HepG2 (cell line): Measurements from ENCODE around the gene AKT2. TPM values are rescaled to one million over a fixed set of nuclear protein-coding genes. Genes with fewer than 3 reads are reported as not detected.

Experiments used
- DZIP1 ChIP-seq: sonication (generic); formaldehyde crosslinking; IDR thresholded peaks from 2 replicates; pipeline ENCODE4 v1.5.0; 2020; ENCODE audit warnings: mild to moderate bottlenecking, missing genetic modification reagents
- EED ChIP-seq: sonication (generic); formaldehyde crosslinking; IDR thresholded peaks from 2 replicates; pipeline ENCODE4 v1.5.0; 2020; ENCODE audit warnings: mild to moderate bottlenecking, missing genetic modification reagents
- FOXO1 ChIP-seq: sonication (generic); formaldehyde crosslinking; IDR thresholded peaks from 2 replicates; pipeline ENCODE4 v1.4.0; 2020; ENCODE audit warnings: missing genetic modification reagents
- FOXP4 ChIP-seq: sonication (generic); formaldehyde crosslinking; IDR thresholded peaks from 2 replicates; pipeline ENCODE4 v1.4.0; 2020; ENCODE audit warnings: missing genetic modification reagents
- KMT2B ChIP-seq: IDR thresholded peaks from 2 replicates; pipeline ENCODE4 v1.6.1; 2016; ENCODE audit warnings: missing genetic modification reagents, missing compliant biosample characterization
- MATR3 ChIP-seq: sonication (generic); formaldehyde crosslinking; IDR thresholded peaks from 2 replicates; pipeline ENCODE4 v1.4.0; 2020; ENCODE audit warnings: missing genetic modification reagents
- PTBP1 ChIP-seq: fragments of 200-400 bp; formaldehyde crosslinking; IDR thresholded peaks from 2 replicates; pipeline ENCODE4 v1.6.1; 2018; ENCODE audit warnings: low read length, low read depth; ENCODE audit not compliant: poor library complexity, severe bottlenecking
- RBAK ChIP-seq: sonication (generic); formaldehyde crosslinking; IDR thresholded peaks from 2 replicates; pipeline ENCODE4 v1.5.1; 2020; ENCODE audit warnings: mild to moderate bottlenecking, missing genetic modification reagents
- SMARCE1 ChIP-seq: fragments of 450-650 bp; IDR thresholded peaks from 2 replicates; pipeline ENCODE4 v1.6.1; 2017; ENCODE audit warnings: borderline replicate concordance
- STAT5B ChIP-seq: sonication (generic); formaldehyde crosslinking; IDR thresholded peaks from 2 replicates; pipeline ENCODE4 v1.4.0; 2020; ENCODE audit warnings: missing genetic modification reagents
- TRIM22 ChIP-seq: fragments of 450-650 bp; IDR thresholded peaks from 2 replicates; pipeline ENCODE4 v1.6.1; 2017
- UBTF ChIP-seq: sonication (generic); formaldehyde crosslinking; IDR thresholded peaks from 2 replicates; pipeline ENCODE4 v1.4.0; 2020; ENCODE audit warnings: mild to moderate bottlenecking, missing genetic modification reagents
- ZNF3 ChIP-seq: IDR thresholded peaks from 2 replicates; pipeline ENCODE4 v1.7.0; 2017; ENCODE audit warnings: inconsistent platforms
- ZNF446 ChIP-seq: sonication (generic); formaldehyde crosslinking; IDR thresholded peaks from 2 replicates; pipeline ENCODE4 v1.5.0; 2020; ENCODE audit warnings: mild to moderate bottlenecking, missing genetic modification reagents
- ZNF616 ChIP-seq: sonication (generic); formaldehyde crosslinking; IDR thresholded peaks from 2 replicates; pipeline ENCODE4 v1.5.0; 2020; ENCODE audit warnings: low read depth, mild to moderate bottlenecking, missing genetic modification reagents
- polyA plus RNA-seq, 8 experiments: library from polyadenylated mRNA; depleted of rRNA in 3 of 8; stranded (reverse) in 7 of 8; unstranded in 1 of 8; fragments of >200 nt; fragmentation: Illumina TruSeq in 4 of 8; extraction: Trizol in 4 of 8; gene quantifications; 2 replicates each; pipeline versions ENCODE4 v1.2.1 to v1.2.3, GENCODE V29; 2011 to 2016; ENCODE audit warnings: low read depth in 4 of 8, missing spikeins in 1 of 8, mixed read lengths in 1 of 8; ENCODE audit not compliant: insufficient read depth in 1 of 8
- total RNA-seq, 5 experiments: library from RNA; depleted of rRNA; stranded (reverse); fragments of >200 nt; fragmentation: Illumina TruSeq; extraction: Trizol; gene quantifications; 2 replicates each; pipeline ENCODE4 v1.2.3, GENCODE V29; 2016; ENCODE audit warnings: low read depth in 1 of 5
- TF ChIP-seq, protein P1 (sequence below): sonication (generic); formaldehyde crosslinking; IDR thresholded peaks from 2 replicates; pipeline ENCODE4 v1.4.0; 2020; ENCODE audit warnings: missing genetic modification reagents, borderline replicate concordance
- TF ChIP-seq, protein P2 (sequence below): sonication (generic); formaldehyde crosslinking; IDR thresholded peaks from 2 replicates; pipeline ENCODE4 v1.9.0; 2021; ENCODE audit warnings: missing genetic modification reagents, borderline replicate concordance

Gene AKT2
- total and polyA plus RNA-seq, 2 of the 13 experiments (the other 11 are each of a cell fraction or from before 2014, with no cell fraction given): 82.1 to 173 TPM

- no peak for TF ChIP-seq EED (CRISPR knock-in tag)
- no peak for TF ChIP-seq TRIM22
- TF ChIP-seq RBAK (CRISPR knock-in tag): no peak
- no peak for TF ChIP-seq ZNF616 (CRISPR knock-in tag)
- TF ChIP-seq DZIP1 (CRISPR knock-in tag): no peak
- TF ChIP-seq FOXP4 (CRISPR knock-in tag): no peak
- TF ChIP-seq KMT2B (CRISPR knock-in tag): peak; percentile 58; the same call in 1 of the 2 replicates
- TF ChIP-seq MATR3 (CRISPR knock-in tag): no peak
- no peak for TF ChIP-seq STAT5B
- peak; percentile 38; the same call in 1 of the 2 replicates for TF ChIP-seq FOXO1 (CRISPR knock-in tag)
- peak; percentile 66 for TF ChIP-seq UBTF
- TF ChIP-seq, protein P1, sequence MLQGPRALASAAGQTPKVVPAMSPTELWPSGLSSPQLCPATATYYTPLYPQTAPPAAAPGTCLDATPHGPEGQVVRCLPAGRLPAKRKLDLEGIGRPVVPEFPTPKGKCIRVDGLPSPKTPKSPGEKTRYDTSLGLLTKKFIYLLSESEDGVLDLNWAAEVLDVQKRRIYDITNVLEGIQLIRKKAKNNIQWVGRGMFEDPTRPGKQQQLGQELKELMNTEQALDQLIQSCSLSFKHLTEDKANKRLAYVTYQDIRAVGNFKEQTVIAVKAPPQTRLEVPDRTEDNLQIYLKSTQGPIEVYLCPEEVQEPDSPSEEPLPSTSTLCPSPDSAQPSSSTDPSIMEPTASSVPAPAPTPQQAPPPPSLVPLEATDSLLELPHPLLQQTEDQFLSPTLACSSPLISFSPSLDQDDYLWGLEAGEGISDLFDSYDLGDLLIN: no peak
- TF ChIP-seq SMARCE1: no peak
- TF ChIP-seq, protein P2, sequence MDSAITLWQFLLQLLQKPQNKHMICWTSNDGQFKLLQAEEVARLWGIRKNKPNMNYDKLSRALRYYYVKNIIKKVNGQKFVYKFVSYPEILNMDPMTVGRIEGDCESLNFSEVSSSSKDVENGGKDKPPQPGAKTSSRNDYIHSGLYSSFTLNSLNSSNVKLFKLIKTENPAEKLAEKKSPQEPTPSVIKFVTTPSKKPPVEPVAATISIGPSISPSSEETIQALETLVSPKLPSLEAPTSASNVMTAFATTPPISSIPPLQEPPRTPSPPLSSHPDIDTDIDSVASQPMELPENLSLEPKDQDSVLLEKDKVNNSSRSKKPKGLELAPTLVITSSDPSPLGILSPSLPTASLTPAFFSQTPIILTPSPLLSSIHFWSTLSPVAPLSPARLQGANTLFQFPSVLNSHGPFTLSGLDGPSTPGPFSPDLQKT (CRISPR knock-in tag): no peak
- peak; percentile 75 for TF ChIP-seq PTBP1
- 0 out of 2 replicates have a peak, but pooled peaks have one; percentile 37 for TF ChIP-seq ZNF446 (CRISPR knock-in tag)
- peak; percentile 76 for TF ChIP-seq ZNF3 (CRISPR knock-in tag)
Measured at GRCh38 chr19:40190891-40191835, 94.0 kb downstream of the AKT2 start, which contains the start of gene MAP3K10 (continued).
